GM10248 (cell line): ENCODE measurements around the gene MYBPC2.
A peak's percentile ranks its signal among the peaks of the same experiment; 100 is the strongest.

ENCODE experiments used
- CTCF ChIA-PET: fragments of 300-600 bp; sonication (Branson Sonifier 250); formaldehyde crosslinking; extraction: SDS; loops from one replicate; lab custom pipeline; 2021; ENCODE audit warnings: antibody characterized with exemption; lab: Yijun Ruan, JAX
- POLR2A ChIA-PET: fragments of 350-650 bp; sonication (Branson Sonifier 250); formaldehyde crosslinking; extraction: SDS; loops from one replicate; lab custom pipeline; 2020; ENCODE audit warnings: antibody characterized with exemption; lab: Yijun Ruan, JAX
- DNase-seq: peaks from one replicate; pipeline ENCODE4 v3.0.0; 2012; ENCODE audit errors: extremely low spot score
- TF ChIP-seq, protein P1 (sequence below): IDR thresholded peaks from 2 replicates; pipeline ENCODE4 v1.5.1; 2012; ENCODE audit warnings: mild to moderate bottlenecking, low read depth; ENCODE audit errors: extremely low read depth, missing control alignments, control extremely low read depth

The MYBPC2 gene

DNA sequence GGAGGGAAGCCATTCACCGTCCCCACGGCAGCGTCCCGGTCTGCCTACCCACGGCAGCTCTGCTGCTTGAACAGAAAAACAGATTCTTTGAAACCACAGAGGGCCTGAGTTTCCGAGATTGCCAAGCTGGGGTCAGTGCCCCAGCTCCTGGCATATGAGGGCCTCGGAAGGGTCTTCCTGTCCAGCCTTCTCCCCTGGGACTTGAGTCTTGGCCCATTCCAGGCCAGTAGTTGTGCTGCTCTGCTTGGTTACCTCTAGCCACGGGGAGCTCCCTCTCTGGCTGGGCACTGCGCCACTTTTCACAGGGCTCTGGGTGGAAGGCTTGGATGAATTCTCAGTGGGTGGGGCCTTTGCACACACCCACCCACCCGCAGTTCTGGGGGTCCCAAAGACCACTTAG is 22.6 kb upstream of the MYBPC2 start:
- DNase-seq, result no peak
- POLR2A ChIA-PET, result no interaction called here
- CTCF ChIA-PET, result interaction anchor here (0.7 to 1.0 kb wide), 4 partner anchors 41 to 146 kb away, joined by 3 read pairs; no protein-coding TSS in a partner anchor
- TF ChIP-seq, protein P1, sequence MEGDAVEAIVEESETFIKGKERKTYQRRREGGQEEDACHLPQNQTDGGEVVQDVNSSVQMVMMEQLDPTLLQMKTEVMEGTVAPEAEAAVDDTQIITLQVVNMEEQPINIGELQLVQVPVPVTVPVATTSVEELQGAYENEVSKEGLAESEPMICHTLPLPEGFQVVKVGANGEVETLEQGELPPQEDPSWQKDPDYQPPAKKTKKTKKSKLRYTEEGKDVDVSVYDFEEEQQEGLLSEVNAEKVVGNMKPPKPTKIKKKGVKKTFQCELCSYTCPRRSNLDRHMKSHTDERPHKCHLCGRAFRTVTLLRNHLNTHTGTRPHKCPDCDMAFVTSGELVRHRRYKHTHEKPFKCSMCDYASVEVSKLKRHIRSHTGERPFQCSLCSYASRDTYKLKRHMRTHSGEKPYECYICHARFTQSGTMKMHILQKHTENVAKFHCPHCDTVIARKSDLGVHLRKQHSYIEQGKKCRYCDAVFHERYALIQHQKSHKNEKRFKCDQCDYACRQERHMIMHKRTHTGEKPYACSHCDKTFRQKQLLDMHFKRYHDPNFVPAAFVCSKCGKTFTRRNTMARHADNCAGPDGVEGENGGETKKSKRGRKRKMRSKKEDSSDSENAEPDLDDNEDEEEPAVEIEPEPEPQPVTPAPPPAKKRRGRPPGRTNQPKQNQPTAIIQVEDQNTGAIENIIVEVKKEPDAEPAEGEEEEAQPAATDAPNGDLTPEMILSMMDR, result no peak

- ChIA-PET POLR2A (interaction anchor here (0.6 kb wide), 1 partner anchor 484 kb away, joined by 3 read pairs; no protein-coding TSS in a partner anchor), CTCF (interaction anchor here (0.6 to 1.1 kb wide), 3 partner anchors 28 to 55 kb away, joined by 3 to 4 read pairs (median 4); partner anchors contain the start of gene POLD1)
- no peak for DNase-seq
- TF ChIP-seq, protein P1, result no peak
These were observed 20.3 kb upstream of the MYBPC2 start for GRCh38 chr19:50412419-50412818.

DNA sequence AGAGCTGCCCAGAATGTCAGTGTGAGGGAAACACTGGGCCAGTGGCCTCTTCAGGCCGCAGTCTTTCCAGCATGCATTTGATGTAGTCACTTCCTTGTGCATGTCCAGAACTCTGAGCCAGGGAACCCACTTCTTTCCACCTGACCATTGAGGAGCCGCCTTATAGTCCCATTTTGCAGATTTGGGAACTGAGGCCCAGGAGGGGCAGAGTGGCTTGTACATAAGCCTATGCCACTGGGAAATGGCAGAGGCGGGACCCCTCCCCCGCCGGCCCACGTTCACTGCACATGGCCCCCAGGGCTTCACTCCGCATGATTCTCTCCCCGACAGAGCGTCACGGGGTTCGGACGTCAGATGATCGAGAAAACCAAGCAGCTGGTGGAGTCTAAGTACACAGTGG is 19.6 kb upstream of the MYBPC2 start:
- CTCF ChIA-PET, result no interaction called here

GRCh38 chr19:50413531-50413930 is 19.2 kb upstream of the MYBPC2 start:
- POLR2A ChIA-PET, result no interaction called here
- CTCF ChIA-PET, result no interaction called here
- TF ChIP-seq, protein P1, result no peak
- DNase-seq, result no peak

More for the DNA sequence above, 19.6 kb upstream of the MYBPC2 start:
- POLR2A ChIA-PET, result no interaction called here
- no peak for DNase-seq
- TF ChIP-seq, protein P1, result no peak

DNA sequence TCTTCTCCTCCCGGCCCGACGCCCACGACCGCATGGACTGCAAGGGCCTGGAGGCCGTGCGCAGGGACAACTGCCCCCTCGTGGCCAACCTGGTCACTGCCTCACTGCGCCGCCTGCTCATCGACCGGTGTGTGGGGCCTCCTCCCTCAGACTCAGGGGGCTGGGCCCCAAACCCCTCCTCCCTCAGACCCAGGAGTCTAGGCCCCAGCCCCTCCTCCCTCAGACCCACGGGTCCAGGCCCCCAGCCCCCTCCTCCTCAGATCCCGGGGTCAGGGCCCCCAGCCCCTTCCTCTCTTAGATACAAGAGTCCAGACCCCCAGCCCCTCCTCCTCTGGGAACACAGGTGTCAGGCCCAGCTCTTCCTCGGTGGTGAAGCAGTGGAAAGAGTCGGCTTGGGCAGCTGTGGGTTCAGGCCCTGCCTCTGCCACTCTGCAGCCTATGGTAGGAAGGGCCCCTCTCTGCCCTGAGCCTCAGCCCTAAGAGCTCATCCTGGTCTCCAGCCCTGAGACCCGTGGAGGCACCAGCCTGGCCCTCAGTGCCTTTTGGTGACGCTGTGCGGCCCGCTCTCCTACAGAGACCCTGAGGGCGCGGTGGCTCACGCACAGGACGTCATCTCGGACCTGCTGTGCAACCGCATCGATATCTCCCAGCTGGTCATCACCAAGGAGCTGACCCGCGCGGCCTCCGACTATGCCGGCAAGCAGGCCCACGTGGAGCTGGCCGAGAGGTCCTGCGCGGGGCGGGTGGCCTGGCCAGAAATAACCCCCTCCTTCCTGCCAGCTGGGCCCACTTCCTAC is 17.6 kb upstream of the MYBPC2 start:
- POLR2A ChIA-PET, result interaction anchor here (0.7 kb wide), 1 partner anchor 14 kb away, joined by 4 read pairs; no protein-coding TSS in a partner anchor
- peak; percentile 90 for DNase-seq
- CTCF ChIA-PET, result interaction anchor here (0.7 to 1.9 kb wide), 24 partner anchors 10 to 507 kb away, joined by 3 to 12 read pairs (median 5); partner anchors contain the start of genes NAPSA, NR1H2 and POLD1
- TF ChIP-seq, protein P1, result peak; percentile 96

- DNase-seq, result peak; percentile 96
- TF ChIP-seq, protein P1, result no peak
- POLR2A ChIA-PET, result interaction anchor here (0.7 kb wide), 1 partner anchor 13 kb away, joined by 4 read pairs; no protein-coding TSS in a partner anchor
- CTCF ChIA-PET, result interaction anchor here (0.7 to 1.9 kb wide), 24 partner anchors 9 to 507 kb away, joined by 3 to 12 read pairs (median 5); partner anchors contain the start of genes NAPSA, NR1H2 and POLD1
These were observed 17.0 kb upstream of the MYBPC2 start for GRCh38 chr19:50415661-50416033.
